ENCODE results near the gene DNAAF5. TPM values are rescaled to one million over a fixed set of nuclear protein-coding genes. Genes with fewer than 3 reads are reported as not detected.

DNAAF5 gene
- total RNA-seq, 1 experiment from 2014 or later = 122 TPM

GRCh38 chr7:767941-768731, 41.6 kb downstream of the DNAAF5 start:
- no peak for DNase-seq (ENCODE audit: low spot score)

GRCh38 chr7:768881-769504, 42.5 kb downstream of the DNAAF5 start:
- no peak for DNase-seq (ENCODE audit: low spot score)

GRCh38 chr7:770336-770735, 43.8 kb downstream of the DNAAF5 start:
- DNase-seq (ENCODE audit: low spot score) = no peak

- peak; percentile 8 for DNase-seq (ENCODE audit: low spot score)
Observed at GRCh38 chr7:770741-771166, 44.3 kb downstream of the DNAAF5 start.

- no peak for DNase-seq (ENCODE audit: low spot score)
Observed at GRCh38 chr7:771234-772004, 44.9 kb downstream of the DNAAF5 start.

- no peak for DNase-seq (ENCODE audit: low spot score)
Observed at GRCh38 chr7:772005-772294, 45.5 kb downstream of the DNAAF5 start.

- DNase-seq (ENCODE audit: low spot score) = no peak
Observed at GRCh38 chr7:772392-772791, 45.9 kb downstream of the DNAAF5 start.

- DNase-seq (ENCODE audit: low spot score) = no peak
Observed at GRCh38 chr7:772861-773621, 46.5 kb downstream of the DNAAF5 start.

GRCh38 chr7:773622-773915, 47.1 kb downstream of the DNAAF5 start:
- DNase-seq (ENCODE audit: low spot score) = no peak

GRCh38 chr7:774161-775109, 47.9 kb downstream of the DNAAF5 start:
- peak; percentile 81 for DNase-seq (ENCODE audit: low spot score)

GRCh38 chr7:776381-776780, 49.9 kb downstream of the DNAAF5 start:
- no peak for DNase-seq (ENCODE audit: low spot score)

- no peak for DNase-seq (ENCODE audit: low spot score)
Observed at GRCh38 chr7:776992-777727, 50.7 kb downstream of the DNAAF5 start.

GRCh38 chr7:777728-778078, 51.2 kb downstream of the DNAAF5 start:
- no peak for DNase-seq (ENCODE audit: low spot score)

GRCh38 chr7:778271-778967, 51.9 kb downstream of the DNAAF5 start:
- no peak for DNase-seq (ENCODE audit: low spot score)

GRCh38 chr7:778968-779451, 52.5 kb downstream of the DNAAF5 start:
- no peak for DNase-seq (ENCODE audit: low spot score)

- no peak for DNase-seq (ENCODE audit: low spot score)
Observed at GRCh38 chr7:779480-779879, 53.0 kb downstream of the DNAAF5 start.

- DNase-seq (ENCODE audit: low spot score) = no peak
Observed at GRCh38 chr7:780081-780480, 53.6 kb downstream of the DNAAF5 start.

GRCh38 chr7:780516-780915, 54.0 kb downstream of the DNAAF5 start:
- no peak for DNase-seq (ENCODE audit: low spot score)

- no peak for DNase-seq (ENCODE audit: low spot score)
Observed at GRCh38 chr7:781186-781849, 54.8 kb downstream of the DNAAF5 start.

All from HT-29 (cell line).